Endothelial cell of umbilical vein (primary cell): ENCODE results near the gene CFAP45. TPM values are rescaled to one million over a fixed set of nuclear protein-coding genes. Genes with fewer than 3 reads are reported as not detected.

Experiments used
- BruUV-seq: library from RNA; stranded (reverse); fragments of 400-500 nt; replicated peaks from 2 replicates; lab custom pipeline; 2021; lab: Mats Ljungman, UMichigan
- CTCF ChIA-PET: fragments of 300-600, 350-600 bp; sonication (Branson Sonifier 250); formaldehyde crosslinking; loops from one replicate; lab custom pipeline; 2021; ENCODE audit warnings: antibody characterized with exemption, inconsistent platforms; lab: Charles Lee
- POLR2A ChIA-PET: fragments of 300-600, 350-600 bp; sonication (Branson Sonifier 250); formaldehyde crosslinking; loops from one replicate; lab custom pipeline; 2021; ENCODE audit warnings: antibody characterized with exemption, inconsistent platforms; lab: Charles Lee
- DNase-seq: peaks from one replicate; pipeline ENCODE4 v3.0.0-alpha.2; 2011; ENCODE audit warnings: low read depth, low spot score
- FAIRE-seq: peaks from 2 replicates; lab custom pipeline; 2011; peaks lifted over from hg19 to GRCh38; lab: Jason Lieb, UNC
- H2AFZ ChIP-seq: 2 replicates; pipeline ENCODE4 v1.6.0; 2012; ENCODE audit warnings: low read depth, low read length, control low read depth, inconsistent platforms
- H3K27ac ChIP-seq: 2 replicates; pipeline ENCODE4 v1.5.1; 2011; ENCODE audit warnings: low read depth, mild to moderate bottlenecking, control low read depth, low read length, moderate library complexity; ENCODE audit not compliant: insufficient read depth
- H3K27me3 ChIP-seq, 2 experiments: 2 replicates each; pipeline versions ENCODE4 v1.6.0 to v1.6.1; 2011; ENCODE audit warnings: low read length in 2 of 2, mixed read lengths in 1 of 2; ENCODE audit not compliant: control insufficient read depth in 2 of 2, insufficient read depth in 2 of 2
- H3K36me3 ChIP-seq, 2 experiments: 2 replicates in 1 of 2; 3 replicates in 1 of 2; pipeline ENCODE4 v1.5.1; 2011; ENCODE audit warnings: low read length in 2 of 2, mild to moderate bottlenecking in 1 of 2, moderate library complexity in 1 of 2; ENCODE audit not compliant: control insufficient read depth in 2 of 2, insufficient read depth in 2 of 2; ENCODE audit errors: extremely low read depth in 1 of 2
- H3K4me1 ChIP-seq: 3 replicates; pipeline ENCODE4 v1.5.1; 2011; ENCODE audit warnings: mild to moderate bottlenecking, low read length; ENCODE audit not compliant: control insufficient read depth, insufficient read depth; ENCODE audit errors: extremely low read depth
- H3K4me2 ChIP-seq: 2 replicates; pipeline ENCODE4 v1.6.1; 2011; ENCODE audit warnings: low read length, control low read depth, mixed read lengths; ENCODE audit not compliant: insufficient read depth
- H3K4me3 ChIP-seq, 3 experiments: fragments of 200-600 bp in 1 of 3; sonication (generic), shearing (Covaris generic) in 1 of 3; replicated peaks in 1 of 3; 2 replicates each; pipeline ENCODE4 v1.5.1; 2011 to 2016; ENCODE audit warnings: control low read depth in 3 of 3, low read length in 3 of 3, mild to moderate bottlenecking in 2 of 3, inconsistent platforms in 1 of 3, low read depth in 1 of 3, moderate library complexity in 1 of 3; ENCODE audit not compliant: insufficient read depth in 1 of 3
- H3K79me2 ChIP-seq: 2 replicates; pipeline ENCODE4 v1.6.0; 2012; ENCODE audit warnings: low read length, inconsistent platforms; ENCODE audit not compliant: control insufficient read depth, insufficient read depth
- H3K9ac ChIP-seq: replicated peaks from 2 replicates; pipeline ENCODE3; 2011; ENCODE audit warnings: low read length, control low read depth; ENCODE audit not compliant: insufficient read depth; ENCODE audit errors: extremely low read depth
- H3K9me1 ChIP-seq: replicated peaks from 3 replicates; pipeline ENCODE4 v1.6.0; 2011; ENCODE audit warnings: mild to moderate bottlenecking, low read length; ENCODE audit not compliant: control insufficient read depth, insufficient read depth; ENCODE audit errors: extremely low read depth
- H3K9me3 ChIP-seq: replicated peaks from 2 replicates; pipeline ENCODE4 v1.5.1; 2012; ENCODE audit warnings: low read length, inconsistent platforms; ENCODE audit not compliant: control insufficient read depth, insufficient read depth
- H4K20me1 ChIP-seq: replicated peaks from 2 replicates; pipeline ENCODE3; 2011; ENCODE audit warnings: mild to moderate bottlenecking, low read length; ENCODE audit not compliant: control insufficient read depth, insufficient read depth; ENCODE audit errors: extremely low read depth
- CTCF ChIP-seq, 2 donors: IDR thresholded peaks; 1 replicate in 1 of 2; 2 replicates in 1 of 2; pipeline ENCODE4 v1.5.1; 2011; ENCODE audit warnings: low read length in 2 of 2, mild to moderate bottlenecking in 2 of 2, moderate library complexity in 2 of 2, control low read depth in 1 of 2, inconsistent platforms in 1 of 2, low read depth in 1 of 2; ENCODE audit not compliant: insufficient read depth in 1 of 2; ENCODE audit errors: extremely low read depth in 1 of 2
- EZH2 ChIP-seq: IDR thresholded peaks from 2 replicates; pipeline ENCODE4 v1.6.1; 2012; ENCODE audit warnings: borderline replicate concordance, low read depth, mild to moderate bottlenecking, moderate library complexity, low read length, inconsistent platforms; ENCODE audit not compliant: severe bottlenecking
- FOS ChIP-seq: IDR thresholded peaks from 2 replicates; pipeline ENCODE4 v1.6.1; 2011; ENCODE audit warnings: mild to moderate bottlenecking, low read length, moderate library complexity, borderline replicate concordance; ENCODE audit not compliant: insufficient read depth
- GATA2 ChIP-seq: IDR thresholded peaks from 2 replicates; pipeline ENCODE4 v1.7.0; 2011; ENCODE audit warnings: low read depth, mild to moderate bottlenecking, moderate library complexity, mixed read lengths, low read length; ENCODE audit not compliant: insufficient read length, insufficient read depth
- JUN ChIP-seq: IDR thresholded peaks from 2 replicates; pipeline ENCODE4 v1.6.1; 2011; ENCODE audit warnings: borderline replicate concordance, low read depth; ENCODE audit not compliant: insufficient read length, insufficient read depth
- MAX ChIP-seq: IDR thresholded peaks from 2 replicates; pipeline ENCODE4 v1.6.1; 2011; ENCODE audit not compliant: insufficient read depth, insufficient read length
- MYC ChIP-seq: IDR thresholded peaks from one replicate; pipeline ENCODE4 v1.6.1; 2011; ENCODE audit warnings: mild to moderate bottlenecking, low read depth, low read length
- POLR2A ChIP-seq: IDR thresholded peaks from 2 replicates; pipeline ENCODE4 v1.6.1; 2012; ENCODE audit warnings: low read depth, mild to moderate bottlenecking, control low read depth, low read length
- POLR2AphosphoS5 ChIP-seq: IDR thresholded peaks from 2 replicates; pipeline ENCODE4 v1.6.1; 2012; ENCODE audit warnings: low read depth, mild to moderate bottlenecking, control low read depth, low read length, moderate library complexity; ENCODE audit not compliant: insufficient read depth
- dilution Hi-C: fragments of 300-500 bp; cut with MboI; formaldehyde crosslinking; loops from one replicate; pipeline ENCODE4 v1.15.0; 2019; ENCODE audit warnings: low sequenced_read_pairs; ENCODE audit not compliant: extremely low pct_ligation_motif_present
- intact Hi-C: fragments of 100-400 bp; cut with micrococcal nuclease; formaldehyde crosslinking; loops from one replicate; pipeline ENCODE4 v1.10.0; 2022
- polyA plus RNA-seq, 4 experiments: library from polyadenylated mRNA; depleted of rRNA in 3 of 4; stranded (reverse) in 3 of 4; unstranded in 1 of 4; fragments of >200 nt; gene quantifications; 2 replicates each; pipeline versions ENCODE4 v1.2.1 to v1.2.3, GENCODE V29; 2011 to 2012; ENCODE audit warnings: missing spikeins in 1 of 4
- total RNA-seq: library from RNA; stranded (reverse); gene quantifications from 2 replicates; pipeline ENCODE4 v1.2.3, GENCODE V29; 2021

The CFAP45 gene
- total and polyA plus RNA-seq, 2 donors (not counting 3 experiments of a cell fraction or from before 2014, with no cell fraction given) = 0.25 to 2.5 TPM

- Histone ChIP-seq H3K9me3 (no peaks in the 10 kb centered on the region), H3K4me3 (no peak overlapping the region), H3K9ac (no peak overlapping the region), H3K9me1 (no peaks in the 10 kb centered on the region), H3K4me2 (no peak overlapping the region), H4K20me1 (no peaks in the 10 kb centered on the region), H3K27me3 (peaks cover 19 to 21% of the 10 kb centered on the region in 2 experiments), H3K27ac (no peak overlapping the region), H3K79me2 (no peaks in the 10 kb centered on the region), H3K36me3 (no peaks in the 10 kb centered on the region), H3K4me1 (peaks cover 5% of the 10 kb centered on the region), H2AFZ (no peak overlapping the region)
- BruUV-seq = no TSS peak
- dilution Hi-C loops = no loop called here
- POLR2A ChIA-PET = no interaction called here
- CTCF ChIA-PET = interaction anchor here (1.1 to 13.3 kb wide), 3 partner anchors 16 to 65 kb away, joined by 3 to 169 read pairs (median 4); partner anchors contain the start of gene TAGLN2
- intact Hi-C loops = no loop called here
- FAIRE-seq (no peak), DNase-seq (no peak)
- TF ChIP-seq EZH2 (no peak), POLR2A (no peak), MAX (no peak), FOS (no peak), CTCF (IDR thresholded peaks at IDR 0.05; ENCODE audit: extremely low read depth in 1 of 2, insufficient read depth in 1 of 2, low read depth in 1 of 2, low read length in 2 of 2) (no peak), MYC (no peak), POLR2AphosphoS5 (no peak), GATA2 (no peak), JUN (no peak)
Observed at GRCh38 chr1:159941141-159941540, 41.2 kb upstream of the CFAP45 start.
